OCI-LY7 (cell line): ENCODE results near the gene SCGB1D1. TPM values are rescaled to one million over a fixed set of nuclear protein-coding genes. Genes with fewer than 3 reads are reported as not detected.

ENCODE experiments used
- BruUV-seq: library from RNA; stranded (reverse); fragments of 400-500 nt; replicated peaks from 2 replicates; lab custom pipeline; 2021; lab: Mats Ljungman, UMichigan
- CTCF ChIA-PET: fragments of 300-600 bp; sonication (Branson Sonifier 250); formaldehyde crosslinking; loops from one replicate; lab custom pipeline; 2022; ENCODE audit warnings: antibody characterized with exemption; ENCODE audit not compliant: unreplicated experiment; lab: Charles Lee
- POLR2A ChIA-PET: fragments of 300-600 bp; sonication (Branson Sonifier 250); formaldehyde crosslinking; loops from one replicate; lab custom pipeline; 2022; ENCODE audit warnings: antibody characterized with exemption; lab: Charles Lee
- DNase-seq: peaks from one replicate; pipeline ENCODE4 v3.0.0-alpha.2; 2015; ENCODE audit warnings: low spot score
- H2AFZ ChIP-seq: fragments of 200-600 bp; sonication (generic), shearing (Covaris generic); 2 replicates; pipeline ENCODE4 v1.6.1; 2014; ENCODE audit warnings: mild to moderate bottlenecking, antibody characterized with exemption, low read length, moderate library complexity
- H3K27ac ChIP-seq: fragments of 200-600 bp; sonication (generic); 2 replicates; pipeline ENCODE4 v1.5.1; 2014; ENCODE audit warnings: mixed run types, low read depth, mild to moderate bottlenecking, moderate library complexity, low read length, inconsistent platforms; ENCODE audit not compliant: poor library complexity, severe bottlenecking
- H3K36me3 ChIP-seq: fragments of 200-600 bp; sonication (generic); 2 replicates; pipeline ENCODE4 v1.6.1; 2014; ENCODE audit warnings: mild to moderate bottlenecking, antibody characterized with exemption, low read length, moderate library complexity, mixed read lengths; ENCODE audit not compliant: insufficient read depth
- H3K4me1 ChIP-seq: fragments of 200-600 bp; sonication (generic); 2 replicates; pipeline ENCODE4 v1.5.1; 2014; ENCODE audit warnings: mild to moderate bottlenecking, low read length; ENCODE audit not compliant: insufficient read depth, poor library complexity, severe bottlenecking
- H3K4me2 ChIP-seq: fragments of 200-600 bp; sonication (generic); 2 replicates; pipeline ENCODE4 v1.6.1; 2014; ENCODE audit warnings: mild to moderate bottlenecking, low read length
- H3K4me3 ChIP-seq: fragments of 200-600 bp; sonication (generic); 2 replicates; pipeline ENCODE4 v1.5.1; 2014; ENCODE audit warnings: mild to moderate bottlenecking, low read depth, low read length; ENCODE audit not compliant: poor library complexity, severe bottlenecking
- H3K79me2 ChIP-seq: fragments of 200-600 bp; sonication (generic); 2 replicates; pipeline ENCODE4 v1.6.1; 2016; ENCODE audit warnings: low read depth, mild to moderate bottlenecking, low read length, moderate library complexity, mixed read lengths; ENCODE audit not compliant: insufficient read depth
- H3K9me2 ChIP-seq: fragments of 200-600 bp; sonication (generic); 2 replicates; pipeline ENCODE4 v1.6.1; 2016; ENCODE audit warnings: mild to moderate bottlenecking, low read length, mixed read lengths; ENCODE audit not compliant: insufficient read depth
- H3K9me3 ChIP-seq: fragments of 200-600 bp; sonication (generic); 2 replicates; pipeline ENCODE4 v1.6.1; 2014; ENCODE audit warnings: mild to moderate bottlenecking, mixed run types, low read length, mixed read lengths
- H4K20me1 ChIP-seq: fragments of 200-600 bp; sonication (generic); 2 replicates; pipeline ENCODE4 v1.6.1; 2014; ENCODE audit warnings: mild to moderate bottlenecking, antibody characterized with exemption, low read length, moderate library complexity, mixed read lengths; ENCODE audit not compliant: insufficient read depth
- CTCF ChIP-seq: fragments of 200-600 bp; sonication (generic); conservative IDR thresholded peaks from 2 replicates; pipeline ENCODE4 v1.5.1; 2014; ENCODE audit warnings: mild to moderate bottlenecking, antibody characterized with exemption, low read length, moderate library complexity, mixed read lengths
- EZH2phosphoT487 ChIP-seq: fragments of 200-600 bp; sonication (generic); IDR thresholded peaks from 2 replicates; pipeline ENCODE4 v1.6.1; 2018; ENCODE audit warnings: low read depth, borderline replicate concordance, mild to moderate bottlenecking, mixed run types, antibody characterized with exemption, low read length, moderate library complexity, mixed read lengths
- intact Hi-C: fragments of 100-400 bp; cut with micrococcal nuclease; formaldehyde crosslinking; loops from one replicate; pipeline ENCODE4 v1.10.0; 2022; ENCODE audit not compliant: unreplicated experiment
- total RNA-seq, 2 experiments: library from RNA; depleted of rRNA in 1 of 2; stranded (reverse); fragments of >200 nt in 1 of 2; shearing (Covaris generic) in 1 of 2; gene quantifications; 2 replicates each; pipeline ENCODE4 v1.2.3, GENCODE V29; 2014 to 2022

The SCGB1D1 gene
- total RNA-seq, 2 experiments from 2014 or later, result not detected

- Histone ChIP-seq H3K9me3 (no peaks in the 10 kb centered on the region), H3K4me1 (no peaks in the 10 kb centered on the region), H3K36me3 (peaks cover 100% of the 10 kb centered on the region), H3K4me3 (no peak overlapping the region), H3K4me2 (no peak overlapping the region), H3K27ac (no peak overlapping the region), H4K20me1 (peaks cover 8% of the 10 kb centered on the region; the same call in 1 of the 2 replicates), H2AFZ (no peak overlapping the region), H3K9me2 (no peaks in the 10 kb centered on the region), H3K79me2 (peaks cover 10% of the 10 kb centered on the region; the same call in 1 of the 2 replicates)
- TF ChIP-seq CTCF (no peak), EZH2phosphoT487 (no peak)
- intact Hi-C loops, result no loop called here
- no TSS peak for BruUV-seq
- ChIA-PET POLR2A (no interaction called here), CTCF (no interaction called here)
- DNase-seq, result no peak
Observed at GRCh38 chr11:62141111-62142042, 48.6 kb upstream of the SCGB1D1 start.

- peaks cover 4% of the 10 kb centered on the region; the same call in 1 of the 2 replicates for H3K79me2 ChIP-seq
- no peak overlapping the region for H3K4me2 ChIP-seq
- H3K27ac ChIP-seq, result no peak overlapping the region
- BruUV-seq, result no TSS peak
- CTCF ChIA-PET, result no interaction called here
- peaks cover 8% of the 10 kb centered on the region; the same call in 1 of the 2 replicates for H4K20me1 ChIP-seq
- POLR2A ChIA-PET, result no interaction called here
- no peaks in the 10 kb centered on the region for H3K4me1 ChIP-seq
- no peak for DNase-seq
- no peaks in the 10 kb centered on the region for H3K9me3 ChIP-seq
- intact Hi-C loops, result no loop called here
- H3K4me3 ChIP-seq, result no peak overlapping the region
- no peak overlapping the region for H2AFZ ChIP-seq
- peaks cover 100% of the 10 kb centered on the region for H3K36me3 ChIP-seq
- TF ChIP-seq CTCF (no peak), EZH2phosphoT487 (no peak)
- H3K9me2 ChIP-seq, result no peaks in the 10 kb centered on the region
Observed at GRCh38 chr11:62142043-62142375, 48.0 kb upstream of the SCGB1D1 start.

DNA sequence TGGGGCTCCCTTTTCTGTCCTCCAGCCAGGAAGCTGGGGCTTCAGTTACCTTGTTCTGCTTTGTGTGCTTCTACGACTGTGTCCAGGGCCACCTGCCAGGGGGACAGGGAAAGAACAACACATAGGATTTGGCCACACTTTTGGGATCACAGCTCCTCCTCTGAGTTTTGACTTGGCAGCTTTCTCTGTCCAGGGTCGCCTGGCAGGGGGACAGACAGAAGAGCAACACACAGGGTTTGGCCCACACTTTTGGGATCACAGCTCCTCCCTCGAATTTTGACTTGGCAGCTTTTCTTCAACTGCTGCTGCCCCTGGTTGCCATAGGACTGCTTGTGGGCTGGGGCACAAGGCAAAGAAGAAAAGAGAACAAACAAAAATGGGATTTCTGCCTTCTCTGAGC, 47.1 kb upstream of the SCGB1D1 start:
- Histone ChIP-seq H3K9me2 (no peaks in the 10 kb centered on the region), H3K4me1 (no peaks in the 10 kb centered on the region), H4K20me1 (peaks cover 3% of the 10 kb centered on the region; the same call in 1 of the 2 replicates), H3K79me2 (no peaks in the 10 kb centered on the region), H3K9me3 (no peaks in the 10 kb centered on the region), H3K4me3 (no peak overlapping the region), H3K36me3 (peaks cover 100% of the 10 kb centered on the region), H3K27ac (no peak overlapping the region), H2AFZ (no peak overlapping the region), H3K4me2 (no peak overlapping the region)
- ChIA-PET POLR2A (no interaction called here), CTCF (no interaction called here)
- intact Hi-C loops, result no loop called here
- no peak for TF ChIP-seq EZH2phosphoT487
- TF ChIP-seq CTCF, result no peak
- no peak for DNase-seq
- BruUV-seq, result no TSS peak
